SK-N-SH (cell line): ENCODE data around the gene KCNMB3. TPM values are rescaled to one million over a fixed set of nuclear protein-coding genes. Genes with fewer than 3 reads are reported as not detected.

Experiments used
- CTCF ChIA-PET: fragments of 300-600, 350-600 bp; formaldehyde crosslinking; extraction: SDS; loops from one replicate; lab custom pipeline; 2021; lab: Yijun Ruan, JAX
- POLR2A ChIA-PET: fragments of 350-600 bp; sonication (Branson Sonifier 250); formaldehyde crosslinking; extraction: SDS; loops from one replicate; lab custom pipeline; 2020; ENCODE audit warnings: antibody characterized with exemption, inconsistent platforms; lab: Yijun Ruan, JAX
- DNase-seq: peaks from one replicate; pipeline ENCODE4 v3.0.0; 2012
- H2AFZ ChIP-seq: fragments of 200-600 bp; sonication (generic); 2 replicates; pipeline ENCODE4 v1.8.1; 2016; ENCODE audit warnings: antibody characterized with exemption, mild to moderate bottlenecking, low read depth
- H3F3A ChIP-seq: fragments of 200-600 bp; sonication (generic); replicated peaks from 2 replicates; pipeline ENCODE3; 2016; ENCODE audit warnings: antibody characterized with exemption, mild to moderate bottlenecking; ENCODE audit not compliant: insufficient read depth
- H3K27ac ChIP-seq, 2 experiments: fragments of 200-500 bp in 1 of 2; fragments of 200-600 bp in 1 of 2; sonication (Bioruptor generic) in 1 of 2; sonication (generic), shearing (Covaris generic) in 1 of 2; 2 replicates each; pipeline versions ENCODE4 v1.5.1 to v1.6.1; 2014 to 2016; ENCODE audit warnings: low read depth in 2 of 2, inconsistent platforms in 1 of 2, low read length in 1 of 2, mild to moderate bottlenecking in 1 of 2, mixed read lengths in 1 of 2
- H3K27me3 ChIP-seq: fragments of 200-600 bp; sonication (generic), shearing (Covaris generic); 2 replicates; pipeline ENCODE4 v1.6.1; 2016; ENCODE audit warnings: mixed run types; ENCODE audit not compliant: insufficient read depth
- H3K36me3 ChIP-seq, 2 experiments: fragments of 200-500 bp in 1 of 2; fragments of 200-600 bp in 1 of 2; sonication (Bioruptor generic) in 1 of 2; sonication (generic) in 1 of 2; replicated peaks in 1 of 2; 2 replicates each; pipeline versions ENCODE3 to v1.5.1; 2014 to 2016; ENCODE audit warnings: low read length in 1 of 2, mild to moderate bottlenecking in 1 of 2; ENCODE audit not compliant: insufficient read depth in 2 of 2, control insufficient read depth in 1 of 2
- H3K4me1 ChIP-seq, 2 experiments: fragments of 200-500 bp in 1 of 2; fragments of 200-600 bp in 1 of 2; sonication (Bioruptor generic) in 1 of 2; sonication (generic), shearing (Covaris generic) in 1 of 2; 2 replicates each; pipeline versions ENCODE4 v1.5.1 to v1.6.1; 2014 to 2016; ENCODE audit warnings: low read depth in 1 of 2, low read length in 1 of 2, mixed run types in 1 of 2; ENCODE audit not compliant: insufficient read depth in 2 of 2, control insufficient read depth in 1 of 2
- H3K4me2 ChIP-seq: fragments of 200-600 bp; sonication (generic), shearing (Covaris generic); 2 replicates; pipeline ENCODE4 v1.6.1; 2017; ENCODE audit warnings: mixed run types
- H3K4me3 ChIP-seq, 2 experiments: fragments of 200-500 bp in 1 of 2; fragments of 200-600 bp in 1 of 2; sonication (Bioruptor generic) in 1 of 2; sonication (generic), shearing (Covaris generic) in 1 of 2; 2 replicates each; pipeline versions ENCODE4 v1.5.1 to v1.8.1; 2014 to 2016; ENCODE audit warnings: low read depth in 2 of 2, inconsistent platforms in 1 of 2, low read length in 1 of 2, mild to moderate bottlenecking in 1 of 2, mixed read lengths in 1 of 2, moderate library complexity in 1 of 2
- H3K79me2 ChIP-seq: fragments of 200-600 bp; sonication (generic); 2 replicates; pipeline ENCODE4 v1.8.1; 2017; ENCODE audit warnings: mild to moderate bottlenecking; ENCODE audit not compliant: insufficient read depth
- H3K9ac ChIP-seq: fragments of 200-600 bp; sonication (generic); 2 replicates; pipeline ENCODE4 v1.6.1; 2017; ENCODE audit warnings: mixed run types
- H3K9me2 ChIP-seq: fragments of 200-600 bp; sonication (generic); 2 replicates; pipeline ENCODE4 v1.6.1; 2017; ENCODE audit warnings: mixed run types
- H3K9me3 ChIP-seq: fragments of 200-600 bp; sonication (generic); 2 replicates; pipeline ENCODE4 v1.6.1; 2017; ENCODE audit warnings: mixed run types, mild to moderate bottlenecking, moderate library complexity
- H4K20me1 ChIP-seq: fragments of 200-600 bp; sonication (generic); 2 replicates; pipeline ENCODE4 v1.6.1; 2017; ENCODE audit warnings: mild to moderate bottlenecking, mixed run types; ENCODE audit not compliant: insufficient read depth
- CHD2 ChIP-seq: fragments of 150-350 bp; IDR thresholded peaks from 2 replicates; pipeline ENCODE4 v1.6.1; 2018; ENCODE audit warnings: low read length; ENCODE audit not compliant: partially characterized antibody
- CTCF ChIP-seq: fragments of 200-600 bp; sonication (generic); IDR thresholded peaks from 2 replicates; pipeline ENCODE4 v1.6.1; 2017; ENCODE audit warnings: antibody characterized with exemption, mild to moderate bottlenecking, moderate library complexity
- FOSL2 ChIP-seq: IDR thresholded peaks from 2 replicates; pipeline ENCODE4 v1.4.0; 2012; ENCODE audit warnings: low read depth, mild to moderate bottlenecking, moderate library complexity, borderline replicate concordance
- FOXM1 ChIP-seq: IDR thresholded peaks from 2 replicates; pipeline ENCODE4 v1.4.0; 2012; ENCODE audit warnings: low read depth, mild to moderate bottlenecking
- GATA2 ChIP-seq: sonication (generic); formaldehyde crosslinking; IDR thresholded peaks from 2 replicates; pipeline ENCODE4 v1.5.0; 2020; ENCODE audit warnings: mild to moderate bottlenecking, missing genetic modification reagents
- MEF2A ChIP-seq: IDR thresholded peaks from 2 replicates; pipeline ENCODE4 v1.4.0; 2012; ENCODE audit warnings: low read depth, borderline replicate concordance
- POLR2AphosphoS5 ChIP-seq: IDR thresholded peaks from 2 replicates; pipeline ENCODE4 v1.6.1; 2012; ENCODE audit warnings: low read depth, low read length
- RAD21 ChIP-seq: IDR thresholded peaks from 2 replicates; pipeline ENCODE4 v1.6.1; 2012; ENCODE audit warnings: mild to moderate bottlenecking, low read length
- RFX5 ChIP-seq: IDR thresholded peaks from 2 replicates; pipeline ENCODE4 v1.6.1; 2012; ENCODE audit warnings: mild to moderate bottlenecking, improper control_type of control experiment, low read length
- RXRA ChIP-seq: IDR thresholded peaks from 2 replicates; pipeline ENCODE4 v1.4.0; 2012; ENCODE audit warnings: low read depth, mild to moderate bottlenecking, borderline replicate concordance
- TCF12 ChIP-seq: IDR thresholded peaks from 2 replicates; pipeline ENCODE4 v1.4.0; 2012
- ZBTB33 ChIP-seq: IDR thresholded peaks from 2 replicates; pipeline ENCODE4 v1.4.0; 2012; ENCODE audit warnings: low read depth, borderline replicate concordance
- WGBS: methylation state at CpG from one replicate; pipeline ENCODE4 v1.1.6; 2017; ENCODE audit warnings: low lambda C conversion rate; 5-methylcytosine and 5-hydroxymethylcytosine counted together
- polyA plus RNA-seq, 3 experiments: library from polyadenylated mRNA; depleted of rRNA; stranded (reverse); fragments of >200 nt; gene quantifications; 2 replicates each; pipeline ENCODE4 v1.2.3, GENCODE V29; 2012
- TF ChIP-seq, protein P1 (sequence below): IDR thresholded peaks from 2 replicates; pipeline ENCODE4 v1.4.0; 2012; ENCODE audit warnings: low read depth, borderline replicate concordance
- TF ChIP-seq, protein P2 (sequence below): IDR thresholded peaks from 2 replicates; pipeline ENCODE4 v1.6.1; 2012; ENCODE audit warnings: mild to moderate bottlenecking, low read depth, low read length, moderate library complexity

KCNMB3 gene
- polyA plus RNA-seq, 1 of the 3 experiments (the other 2 are of a cell fraction) = 1.1 TPM

DNA sequence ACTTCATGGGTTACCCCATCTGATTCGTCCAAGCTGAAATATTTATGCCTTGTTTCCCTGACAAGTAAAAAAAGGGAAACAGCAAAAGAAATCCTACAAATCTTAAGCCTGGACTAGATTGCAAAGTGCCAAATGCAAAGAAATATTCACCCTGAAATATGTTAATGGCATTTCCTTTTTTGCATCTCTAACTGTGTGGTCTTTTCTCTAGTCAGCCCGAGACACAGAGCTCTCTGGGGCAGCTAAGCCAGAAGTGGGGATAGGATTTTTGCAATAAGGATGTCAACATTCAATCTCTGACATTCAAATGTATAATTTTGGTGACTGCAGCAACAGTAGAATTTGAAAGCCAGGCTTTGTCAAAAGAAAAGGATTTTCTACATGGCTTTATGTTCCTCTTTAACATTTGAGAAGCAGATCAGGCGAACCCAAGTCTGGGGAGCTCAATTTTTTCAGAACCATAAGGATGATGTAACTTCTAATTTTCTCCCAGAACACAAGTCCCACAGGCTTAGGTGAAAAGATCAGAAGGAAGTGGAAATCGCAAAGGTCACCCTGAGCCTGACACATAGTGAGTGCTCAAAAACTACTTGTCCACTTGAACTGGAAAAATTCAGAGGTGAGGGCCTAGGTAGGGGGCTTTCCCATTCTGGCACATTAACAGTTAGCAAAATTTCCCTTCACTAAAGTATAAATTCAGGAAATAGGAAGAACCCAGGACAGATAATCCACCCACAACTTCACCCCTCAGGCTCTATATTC, 28.2 kb upstream of the KCNMB3 start:
- Histone ChIP-seq H3K4me2 (no peak overlapping the region), H3K27me3 (no peaks in the 10 kb centered on the region), H3K36me3 (no peaks in the 10 kb centered on the region), H3F3A (no peaks in the 10 kb centered on the region), H3K27ac (no peak overlapping the region), H3K9me2 (no peaks in the 10 kb centered on the region), H3K9me3 (no peaks in the 10 kb centered on the region; the same call in 1 of the 2 replicates), H3K4me3 (no peak overlapping the region), H3K9ac (no peak overlapping the region), H3K79me2 (no peaks in the 10 kb centered on the region), H4K20me1 (no peaks in the 10 kb centered on the region), H3K4me1 (no peaks in the 10 kb centered on the region), H2AFZ (no peak overlapping the region)
- DNase-seq = no peak
- POLR2A ChIA-PET = interaction anchor here (0.6 kb wide), 1 partner anchor 703 kb away, joined by 3 read pairs; no protein-coding TSS in a partner anchor
- WGBS = 61% methylated on average over 4 of the region's 4 CpGs
- TF ChIP-seq TCF12 (no peak), RAD21 (no peak), RXRA (no peak), MEF2A (no peak), POLR2AphosphoS5 (no peak), ZBTB33 (no peak), CHD2 (no peak), FOSL2 (no peak), FOXM1 (no peak), RFX5 (no peak), CTCF (no peak), GATA2 (no peak)
- TF ChIP-seq, protein P1, sequence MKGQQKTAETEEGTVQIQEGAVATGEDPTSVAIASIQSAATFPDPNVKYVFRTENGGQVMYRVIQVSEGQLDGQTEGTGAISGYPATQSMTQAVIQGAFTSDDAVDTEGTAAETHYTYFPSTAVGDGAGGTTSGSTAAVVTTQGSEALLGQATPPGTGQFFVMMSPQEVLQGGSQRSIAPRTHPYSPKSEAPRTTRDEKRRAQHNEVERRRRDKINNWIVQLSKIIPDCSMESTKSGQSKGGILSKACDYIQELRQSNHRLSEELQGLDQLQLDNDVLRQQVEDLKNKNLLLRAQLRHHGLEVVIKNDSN = no peak
- TF ChIP-seq, protein P2, sequence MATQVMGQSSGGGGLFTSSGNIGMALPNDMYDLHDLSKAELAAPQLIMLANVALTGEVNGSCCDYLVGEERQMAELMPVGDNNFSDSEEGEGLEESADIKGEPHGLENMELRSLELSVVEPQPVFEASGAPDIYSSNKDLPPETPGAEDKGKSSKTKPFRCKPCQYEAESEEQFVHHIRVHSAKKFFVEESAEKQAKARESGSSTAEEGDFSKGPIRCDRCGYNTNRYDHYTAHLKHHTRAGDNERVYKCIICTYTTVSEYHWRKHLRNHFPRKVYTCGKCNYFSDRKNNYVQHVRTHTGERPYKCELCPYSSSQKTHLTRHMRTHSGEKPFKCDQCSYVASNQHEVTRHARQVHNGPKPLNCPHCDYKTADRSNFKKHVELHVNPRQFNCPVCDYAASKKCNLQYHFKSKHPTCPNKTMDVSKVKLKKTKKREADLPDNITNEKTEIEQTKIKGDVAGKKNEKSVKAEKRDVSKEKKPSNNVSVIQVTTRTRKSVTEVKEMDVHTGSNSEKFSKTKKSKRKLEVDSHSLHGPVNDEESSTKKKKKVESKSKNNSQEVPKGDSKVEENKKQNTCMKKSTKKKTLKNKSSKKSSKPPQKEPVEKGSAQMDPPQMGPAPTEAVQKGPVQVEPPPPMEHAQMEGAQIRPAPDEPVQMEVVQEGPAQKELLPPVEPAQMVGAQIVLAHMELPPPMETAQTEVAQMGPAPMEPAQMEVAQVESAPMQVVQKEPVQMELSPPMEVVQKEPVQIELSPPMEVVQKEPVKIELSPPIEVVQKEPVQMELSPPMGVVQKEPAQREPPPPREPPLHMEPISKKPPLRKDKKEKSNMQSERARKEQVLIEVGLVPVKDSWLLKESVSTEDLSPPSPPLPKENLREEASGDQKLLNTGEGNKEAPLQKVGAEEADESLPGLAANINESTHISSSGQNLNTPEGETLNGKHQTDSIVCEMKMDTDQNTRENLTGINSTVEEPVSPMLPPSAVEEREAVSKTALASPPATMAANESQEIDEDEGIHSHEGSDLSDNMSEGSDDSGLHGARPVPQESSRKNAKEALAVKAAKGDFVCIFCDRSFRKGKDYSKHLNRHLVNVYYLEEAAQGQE = no peak
- CTCF ChIA-PET = interaction anchor here (0.6 kb wide), 1 partner anchor 72 kb away, joined by 3 read pairs; no protein-coding TSS in a partner anchor
